HFFc6 (cell line): Measurements from ENCODE around the gene SF3A1. TPM values are rescaled to one million over a fixed set of nuclear protein-coding genes. Genes with fewer than 3 reads are reported as not detected.

Experiments
- DNase-seq: peaks from one replicate; pipeline ENCODE4 v3.0.0-alpha.2; 2018
- H3K27ac Mint-ChIP-seq: 2 replicates; pipeline ENCODE4 v1.8.0; 2020; ENCODE audit warnings: mild to moderate bottlenecking, mixed read lengths
- H3K27me3 Mint-ChIP-seq: 2 replicates; pipeline ENCODE4 v1.8.0; 2021; ENCODE audit warnings: mild to moderate bottlenecking, moderate library complexity, mixed read lengths; ENCODE audit not compliant: insufficient read depth
- H3K36me3 Mint-ChIP-seq: 2 replicates; pipeline ENCODE4 v1.8.0; 2021; ENCODE audit warnings: low read depth, mixed read lengths
- H3K4me1 Mint-ChIP-seq: 2 replicates; pipeline ENCODE4 v1.8.0; 2020; ENCODE audit warnings: low read depth, mixed read lengths
- H3K4me3 Mint-ChIP-seq: 2 replicates; pipeline ENCODE4 v1.8.0; 2020; ENCODE audit warnings: mild to moderate bottlenecking, moderate library complexity, mixed read lengths
- H3K9me3 Mint-ChIP-seq: 2 replicates; pipeline ENCODE4 v1.8.0; 2020; ENCODE audit warnings: mild to moderate bottlenecking, mixed read lengths
- CTCF ChIP-seq: fragments of 200-600 bp; sonication (generic); IDR thresholded peaks from 2 replicates; pipeline ENCODE4 v1.5.0; 2021; ENCODE audit warnings: antibody characterized with exemption, mild to moderate bottlenecking
- total RNA-seq, 6 experiments: library from RNA; stranded (reverse); fragmentation: NEBNext Ultra II Directional; extraction: Animal tissue kit (Norgen Biotek cat#: 25700); gene quantifications; 2 replicates in 1 of 6; 3 replicates in 5 of 6; pipeline ENCODE4 v1.2.3, GENCODE V29; 2021

Gene SF3A1
- total RNA-seq, 6 experiments from 2014 or later: 166 to 197 (median 181) TPM

GRCh38 chr22:30372915-30373314, 16.2 kb upstream of the SF3A1 start:
- Mint-ChIP-seq H3K27me3 (no peaks in the 10 kb centered on the region; the same call in 1 of the 2 replicates), H3K36me3 (no peaks in the 10 kb centered on the region), H3K4me3 (no peak overlapping the region), H3K9me3 (no peaks in the 10 kb centered on the region), H3K4me1 (peaks cover 10% of the 10 kb centered on the region), H3K27ac (no peak overlapping the region)
- no peak for DNase-seq
- no peak for TF ChIP-seq CTCF

GRCh38 chr22:30371981-30372380, 15.3 kb upstream of the SF3A1 start:
- H3K27me3 Mint-ChIP-seq: no peaks in the 10 kb centered on the region; the same call in 1 of the 2 replicates
- DNase-seq: no peak
- H3K36me3 Mint-ChIP-seq: no peaks in the 10 kb centered on the region
- peaks cover 10% of the 10 kb centered on the region for H3K4me1 Mint-ChIP-seq
- H3K4me3 Mint-ChIP-seq: no peak overlapping the region
- no peak overlapping the region for H3K27ac Mint-ChIP-seq
- no peaks in the 10 kb centered on the region for H3K9me3 Mint-ChIP-seq
- no peak for TF ChIP-seq CTCF

GRCh38 chr22:30371321-30371720, 14.6 kb upstream of the SF3A1 start:
- Mint-ChIP-seq H3K27me3 (no peaks in the 10 kb centered on the region; the same call in 1 of the 2 replicates), H3K4me3 (no peak overlapping the region), H3K9me3 (no peaks in the 10 kb centered on the region), H3K36me3 (no peaks in the 10 kb centered on the region), H3K4me1 (peaks cover 10% of the 10 kb centered on the region), H3K27ac (no peak overlapping the region)
- no peak for DNase-seq
- no peak for TF ChIP-seq CTCF

GRCh38 chr22:30370641-30371230, 14.0 kb upstream of the SF3A1 start:
- H3K4me3 Mint-ChIP-seq: no peak overlapping the region
- H3K27ac Mint-ChIP-seq: no peak overlapping the region
- no peak for DNase-seq
- peaks cover 10% of the 10 kb centered on the region for H3K4me1 Mint-ChIP-seq
- TF ChIP-seq CTCF: no peak
- H3K9me3 Mint-ChIP-seq: no peaks in the 10 kb centered on the region
- H3K27me3 Mint-ChIP-seq: no peaks in the 10 kb centered on the region; the same call in 1 of the 2 replicates
- no peaks in the 10 kb centered on the region for H3K36me3 Mint-ChIP-seq

GRCh38 chr22:30368420-30368819, 11.7 kb upstream of the SF3A1 start:
- Mint-ChIP-seq H3K27ac (no peak overlapping the region), H3K36me3 (no peaks in the 10 kb centered on the region), H3K27me3 (no peaks in the 10 kb centered on the region; the same call in 1 of the 2 replicates), H3K4me1 (peaks cover 10% of the 10 kb centered on the region), H3K9me3 (no peaks in the 10 kb centered on the region), H3K4me3 (no peak overlapping the region)
- TF ChIP-seq CTCF: no peak
- no peak for DNase-seq
